ENCODE data around the gene PROSER2.

The PROSER2 gene

GRCh38 chr10:11832042-11832441 is 8.9 kb downstream of the PROSER2 start:
- H3K9me3 ChIP-seq (ENCODE audit: control insufficient read depth, insufficient read depth, low read length), result no peaks in the 10 kb centered on the region
- H3K4me1 ChIP-seq (ENCODE audit: control insufficient read depth, low read length), result peaks cover 3% of the 10 kb centered on the region; the same call in 1 of the 2 replicates
- H4K20me1 ChIP-seq (ENCODE audit: control insufficient read depth, insufficient read depth, low read depth, low read length), result no peaks in the 10 kb centered on the region
- H3K27me3 ChIP-seq (ENCODE audit: control insufficient read depth, low read length), result peaks cover 13% of the 10 kb centered on the region
- H3K79me2 ChIP-seq (ENCODE audit: control insufficient read depth, low read length), result no peaks in the 10 kb centered on the region
- H3K27ac ChIP-seq (ENCODE audit: low read depth, low read length), result no peak overlapping the region
- H3K4me2 ChIP-seq (ENCODE audit: low read length), result no peak overlapping the region
- H3K9me2 ChIP-seq (replicated peaks; ENCODE audit: control insufficient read depth, low read length), result no peaks in the 10 kb centered on the region
- TF ChIP-seq, protein P1, sequence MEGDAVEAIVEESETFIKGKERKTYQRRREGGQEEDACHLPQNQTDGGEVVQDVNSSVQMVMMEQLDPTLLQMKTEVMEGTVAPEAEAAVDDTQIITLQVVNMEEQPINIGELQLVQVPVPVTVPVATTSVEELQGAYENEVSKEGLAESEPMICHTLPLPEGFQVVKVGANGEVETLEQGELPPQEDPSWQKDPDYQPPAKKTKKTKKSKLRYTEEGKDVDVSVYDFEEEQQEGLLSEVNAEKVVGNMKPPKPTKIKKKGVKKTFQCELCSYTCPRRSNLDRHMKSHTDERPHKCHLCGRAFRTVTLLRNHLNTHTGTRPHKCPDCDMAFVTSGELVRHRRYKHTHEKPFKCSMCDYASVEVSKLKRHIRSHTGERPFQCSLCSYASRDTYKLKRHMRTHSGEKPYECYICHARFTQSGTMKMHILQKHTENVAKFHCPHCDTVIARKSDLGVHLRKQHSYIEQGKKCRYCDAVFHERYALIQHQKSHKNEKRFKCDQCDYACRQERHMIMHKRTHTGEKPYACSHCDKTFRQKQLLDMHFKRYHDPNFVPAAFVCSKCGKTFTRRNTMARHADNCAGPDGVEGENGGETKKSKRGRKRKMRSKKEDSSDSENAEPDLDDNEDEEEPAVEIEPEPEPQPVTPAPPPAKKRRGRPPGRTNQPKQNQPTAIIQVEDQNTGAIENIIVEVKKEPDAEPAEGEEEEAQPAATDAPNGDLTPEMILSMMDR (IDR thresholded peaks at IDR 0.05; ENCODE audit: low read depth, low read length, poor library complexity, severe bottlenecking), result no peak
- TF ChIP-seq EZH2phosphoT487 (IDR thresholded peaks at IDR 0.05; ENCODE audit: borderline replicate concordance, low read length), result no peak
- no peaks in the 10 kb centered on the region for H3K36me3 ChIP-seq (ENCODE audit: control insufficient read depth, low read length)
- no peak overlapping the region for H3K4me3 ChIP-seq (ENCODE audit: low read length)
- H3F3A ChIP-seq (ENCODE audit: control insufficient read depth, insufficient read depth), result no peaks in the 10 kb centered on the region; the same call in 1 of the 2 replicates

DNA sequence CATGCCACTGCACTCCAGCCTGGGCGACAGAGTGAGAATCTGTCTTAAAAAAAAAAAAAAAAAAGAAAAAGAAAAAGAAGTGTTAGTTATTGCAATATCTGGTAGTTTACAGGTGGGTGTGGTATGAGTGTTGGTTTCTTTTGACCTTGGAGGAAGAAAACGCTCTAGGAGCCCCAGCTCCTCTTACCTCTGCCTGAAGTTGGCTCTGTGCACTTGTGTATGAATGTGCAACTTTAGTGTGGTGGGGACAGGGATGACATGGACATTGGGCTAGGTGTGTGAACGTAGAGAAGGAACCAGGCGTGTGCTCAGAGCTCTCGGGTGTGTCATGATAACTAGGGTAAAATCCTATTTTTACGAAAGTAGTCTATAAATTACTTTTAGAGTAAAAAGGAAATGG is 11.9 kb downstream of the PROSER2 start:
- Histone ChIP-seq H3K27ac (ENCODE audit: low read depth, low read length) (no peak overlapping the region), H3K36me3 (ENCODE audit: control insufficient read depth, low read length) (no peaks in the 10 kb centered on the region), H3K4me3 (ENCODE audit: low read length) (no peak overlapping the region), H3K4me1 (ENCODE audit: control insufficient read depth, low read length) (peaks cover 3% of the 10 kb centered on the region; the same call in 1 of the 2 replicates), H3F3A (ENCODE audit: control insufficient read depth, insufficient read depth) (no peaks in the 10 kb centered on the region; the same call in 1 of the 2 replicates), H4K20me1 (ENCODE audit: control insufficient read depth, insufficient read depth, low read depth, low read length) (no peaks in the 10 kb centered on the region), H3K4me2 (ENCODE audit: low read length) (no peak overlapping the region), H3K9me3 (ENCODE audit: control insufficient read depth, insufficient read depth, low read length) (no peaks in the 10 kb centered on the region), H3K9me2 (replicated peaks; ENCODE audit: control insufficient read depth, low read length) (no peaks in the 10 kb centered on the region), H3K27me3 (ENCODE audit: control insufficient read depth, low read length) (peaks cover 31% of the 10 kb centered on the region), H3K79me2 (ENCODE audit: control insufficient read depth, low read length) (no peaks in the 10 kb centered on the region)
- TF ChIP-seq EZH2phosphoT487 (IDR thresholded peaks at IDR 0.05; ENCODE audit: borderline replicate concordance, low read length), result no peak
- TF ChIP-seq, protein P1 (IDR thresholded peaks at IDR 0.05; ENCODE audit: low read depth, low read length, poor library complexity, severe bottlenecking), result no peak

DNA sequence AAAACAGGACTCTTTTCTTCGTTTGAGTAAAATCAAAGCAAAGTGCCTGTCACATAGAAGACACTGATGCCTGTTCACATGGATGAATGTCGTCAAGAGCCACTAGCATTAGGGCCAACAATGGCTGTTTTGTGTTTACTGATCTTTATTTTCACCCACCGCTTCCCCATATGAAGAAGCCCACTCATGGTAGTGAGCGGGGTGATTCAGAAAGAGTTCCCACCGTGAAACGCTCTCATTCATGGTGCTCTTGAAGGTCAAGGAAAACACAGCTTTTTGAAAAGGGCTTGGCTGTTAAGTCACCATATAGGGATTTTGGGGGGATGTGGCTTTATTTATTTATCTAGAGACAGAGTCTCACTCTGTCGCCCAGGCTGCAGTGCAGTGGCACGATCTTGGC is 12.5 kb downstream of the PROSER2 start:
- H3K4me1 ChIP-seq (ENCODE audit: control insufficient read depth, low read length), result peaks cover 3% of the 10 kb centered on the region; the same call in 1 of the 2 replicates
- TF ChIP-seq, protein P1 (IDR thresholded peaks at IDR 0.05; ENCODE audit: low read depth, low read length, poor library complexity, severe bottlenecking), result no peak
- TF ChIP-seq EZH2phosphoT487 (IDR thresholded peaks at IDR 0.05; ENCODE audit: borderline replicate concordance, low read length), result no peak
- H4K20me1 ChIP-seq (ENCODE audit: control insufficient read depth, insufficient read depth, low read depth, low read length), result no peaks in the 10 kb centered on the region
- H3K4me2 ChIP-seq (ENCODE audit: low read length), result no peak overlapping the region
- no peaks in the 10 kb centered on the region; the same call in 1 of the 2 replicates for H3F3A ChIP-seq (ENCODE audit: control insufficient read depth, insufficient read depth)
- peaks cover 31% of the 10 kb centered on the region for H3K27me3 ChIP-seq (ENCODE audit: control insufficient read depth, low read length)
- no peaks in the 10 kb centered on the region for H3K36me3 ChIP-seq (ENCODE audit: control insufficient read depth, low read length)
- H3K9me2 ChIP-seq (replicated peaks; ENCODE audit: control insufficient read depth, low read length), result no peaks in the 10 kb centered on the region
- no peak overlapping the region for H3K4me3 ChIP-seq (ENCODE audit: low read length)
- H3K9me3 ChIP-seq (ENCODE audit: control insufficient read depth, insufficient read depth, low read length), result no peaks in the 10 kb centered on the region
- no peak overlapping the region for H3K27ac ChIP-seq (ENCODE audit: low read depth, low read length)
- H3K79me2 ChIP-seq (ENCODE audit: control insufficient read depth, low read length), result no peaks in the 10 kb centered on the region
